GM23338 (cell line): ENCODE data around the gene PLET1. TPM values are rescaled to one million over a fixed set of nuclear protein-coding genes. Genes with fewer than 3 reads are reported as not detected.

Experiments
- ATAC-seq: fragments of 200-7000 bp; cut with Tn5 transposase; 3 replicates; pipeline ENCODE4 v1.9.1; 2020
- DNase-seq: peaks from one replicate; pipeline ENCODE4 v3.0.0-alpha.2; 2015; ENCODE audit warnings: low spot score
- H2AFZ ChIP-seq: fragments of 200-600 bp; sonication (generic); 2 replicates; pipeline ENCODE4 v1.8.0; 2016; ENCODE audit warnings: antibody characterized with exemption, mild to moderate bottlenecking, moderate library complexity
- H3F3A ChIP-seq: fragments of 200-600 bp; sonication (generic); replicated peaks from 2 replicates; pipeline ENCODE4 v1.8.0; 2017; ENCODE audit warnings: antibody characterized with exemption, mixed run types, low read depth
- H3K27ac ChIP-seq: fragments of 200-600 bp; sonication (generic); 2 replicates; pipeline ENCODE4 v1.6.1; 2016; ENCODE audit warnings: low read depth
- H3K27me3 ChIP-seq: fragments of 200-600 bp; sonication (generic); 2 replicates; pipeline ENCODE4 v1.8.0; 2016; ENCODE audit warnings: mild to moderate bottlenecking, mixed run types, moderate library complexity; ENCODE audit not compliant: insufficient read depth
- H3K36me3 ChIP-seq: fragments of 200-600 bp; sonication (generic); 2 replicates; pipeline ENCODE4 v1.8.0; 2016; ENCODE audit warnings: mild to moderate bottlenecking; ENCODE audit not compliant: insufficient read depth
- H3K4me1 ChIP-seq: fragments of 200-600 bp; sonication (generic); 2 replicates; pipeline ENCODE4 v1.8.0; 2016; ENCODE audit warnings: mild to moderate bottlenecking, moderate library complexity; ENCODE audit not compliant: insufficient read depth
- H3K4me2 ChIP-seq: fragments of 200-600 bp; sonication (generic); 2 replicates; pipeline ENCODE4 v1.7.1; 2017; ENCODE audit warnings: mixed run types
- H3K4me3 ChIP-seq: fragments of 200-600 bp; sonication (generic); 2 replicates; pipeline ENCODE4 v1.6.1; 2016; ENCODE audit warnings: mixed run types
- H3K79me2 ChIP-seq: fragments of 200-600 bp; sonication (generic); replicated peaks from 2 replicates; pipeline ENCODE4 v1.8.0; 2017; ENCODE audit warnings: mild to moderate bottlenecking; ENCODE audit not compliant: insufficient read depth
- H3K9me2 ChIP-seq: fragments of 200-600 bp; sonication (generic); 2 replicates; pipeline ENCODE4 v1.8.0; 2017; ENCODE audit not compliant: insufficient read depth
- H4K20me1 ChIP-seq: fragments of 200-600 bp; sonication (generic); replicated peaks from 2 replicates; pipeline ENCODE4 v1.8.0; 2017; ENCODE audit warnings: mild to moderate bottlenecking; ENCODE audit not compliant: insufficient read depth
- H3K27ac Mint-ChIP-seq: 2 replicates; pipeline ENCODE4 v1.8.0; 2020; ENCODE audit warnings: inconsistent platforms, mild to moderate bottlenecking, moderate library complexity, mixed read lengths
- H3K27me3 Mint-ChIP-seq: 3 replicates; pipeline ENCODE4 v1.8.0; 2022; ENCODE audit warnings: low read depth, mild to moderate bottlenecking, moderate library complexity, mixed read lengths, inconsistent platforms; ENCODE audit not compliant: insufficient read depth, poor library complexity
- H3K36me3 Mint-ChIP-seq: 3 replicates; pipeline ENCODE4 v1.8.0; 2021; ENCODE audit warnings: low read depth, mild to moderate bottlenecking, inconsistent platforms, moderate library complexity, mixed read lengths
- H3K4me1 Mint-ChIP-seq: 3 replicates; pipeline ENCODE4 v1.8.0; 2020; ENCODE audit warnings: mild to moderate bottlenecking, inconsistent platforms, mixed read lengths
- H3K4me3 Mint-ChIP-seq: 3 replicates; pipeline ENCODE4 v1.8.0; 2021; ENCODE audit warnings: moderate library complexity, mild to moderate bottlenecking, inconsistent platforms, mixed read lengths
- H3K9me3 Mint-ChIP-seq: 3 replicates; pipeline ENCODE4 v1.8.0; 2020; ENCODE audit warnings: moderate library complexity, mild to moderate bottlenecking, inconsistent platforms, mixed read lengths
- CREB1 ChIP-seq: fragments of 250-450 bp; sonication (Bioruptor Pico); IDR thresholded peaks from 2 replicates; pipeline ENCODE4 v1.5.0; 2020; ENCODE audit warnings: low read depth, mild to moderate bottlenecking, moderate library complexity
- EZH2phosphoT487 ChIP-seq: fragments of 200-600 bp; sonication (generic); IDR thresholded peaks from one replicate; pipeline ENCODE4 v1.8.1; 2018; ENCODE audit warnings: antibody characterized with exemption; ENCODE audit not compliant: unreplicated experiment
- JUNB ChIP-seq: IDR thresholded peaks from one replicate; pipeline ENCODE4 v1.6.1; 2016; ENCODE audit warnings: antibody characterized with exemption; ENCODE audit not compliant: unreplicated experiment
- NANOG ChIP-seq: IDR thresholded peaks from 2 replicates; pipeline ENCODE4 v1.6.1; 2016; ENCODE audit warnings: antibody characterized with exemption, borderline replicate concordance
- POLR2AphosphoS5 ChIP-seq: IDR thresholded peaks from 2 replicates; pipeline ENCODE4 v1.6.1; 2016; ENCODE audit warnings: antibody characterized with exemption, low read depth
- STAT1 ChIP-seq: IDR thresholded peaks from one replicate; pipeline ENCODE4 v1.6.1; 2016; ENCODE audit warnings: antibody characterized with exemption; ENCODE audit not compliant: unreplicated experiment
- ZNF331 ChIP-seq: fragments of 250-450 bp; sonication (Bioruptor Pico); IDR thresholded peaks from 2 replicates; pipeline ENCODE4 v1.5.0; 2020; ENCODE audit warnings: low read depth, mild to moderate bottlenecking, moderate library complexity
- polyA plus RNA-seq: library from polyadenylated mRNA; unstranded; fragments of >200 nt; fragmentation: Nextera tagmentation; extraction: Ambion mirVana; gene quantifications from 2 replicates; pipeline ENCODE4 v1.2.1, GENCODE V29; 2016
- total RNA-seq: library from RNA; depleted of rRNA; stranded (reverse); fragments of >200 nt; shearing (Covaris generic); gene quantifications from 2 replicates; pipeline ENCODE4 v1.2.3, GENCODE V29; 2014
- TF ChIP-seq, protein P1 (sequence below), 2 experiments: fragments of 200-600 bp in 1 of 2; sonication (generic) in 1 of 2; conservative IDR thresholded peaks; 2 replicates each; pipeline versions ENCODE4 v1.5.1 to v1.6.1; 2016 to 2017; ENCODE audit warnings: antibody characterized with exemption in 2 of 2, low read depth in 2 of 2, mild to moderate bottlenecking in 2 of 2, moderate library complexity in 1 of 2
- TF ChIP-seq, protein P2 (sequence below): IDR thresholded peaks from one replicate; pipeline ENCODE4 v1.6.1; 2018; ENCODE audit warnings: antibody characterized with exemption; ENCODE audit not compliant: unreplicated experiment
- TF ChIP-seq, protein P3 (sequence below): fragments of 250-450 bp; sonication (Bioruptor Pico); IDR thresholded peaks from 2 replicates; pipeline ENCODE4 v1.5.0; 2020; ENCODE audit warnings: mild to moderate bottlenecking, moderate library complexity

The PLET1 gene
- total and polyA plus RNA-seq, 2 experiments from 2014 or later = not detected

DNA sequence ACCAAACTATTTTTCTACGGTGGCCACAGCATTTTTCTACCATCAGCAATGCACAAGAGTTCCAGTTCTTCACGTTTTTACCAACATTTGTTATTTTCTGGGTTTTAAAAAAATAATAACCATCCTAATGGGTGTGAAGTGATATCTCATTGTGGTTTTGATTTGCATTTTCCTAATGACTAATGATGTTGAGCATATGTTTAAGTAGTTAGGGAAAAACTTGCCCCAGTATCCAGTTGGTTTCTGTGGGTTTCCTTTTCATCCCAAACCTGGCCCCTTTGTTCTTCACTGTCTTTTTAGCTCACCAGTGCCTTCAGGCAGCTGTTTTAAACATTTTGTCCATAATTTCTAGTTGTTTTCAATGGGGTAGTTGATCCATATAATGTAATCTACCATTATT, 49.1 kb downstream of the PLET1 start (continued):
- TF ChIP-seq, protein P1, sequence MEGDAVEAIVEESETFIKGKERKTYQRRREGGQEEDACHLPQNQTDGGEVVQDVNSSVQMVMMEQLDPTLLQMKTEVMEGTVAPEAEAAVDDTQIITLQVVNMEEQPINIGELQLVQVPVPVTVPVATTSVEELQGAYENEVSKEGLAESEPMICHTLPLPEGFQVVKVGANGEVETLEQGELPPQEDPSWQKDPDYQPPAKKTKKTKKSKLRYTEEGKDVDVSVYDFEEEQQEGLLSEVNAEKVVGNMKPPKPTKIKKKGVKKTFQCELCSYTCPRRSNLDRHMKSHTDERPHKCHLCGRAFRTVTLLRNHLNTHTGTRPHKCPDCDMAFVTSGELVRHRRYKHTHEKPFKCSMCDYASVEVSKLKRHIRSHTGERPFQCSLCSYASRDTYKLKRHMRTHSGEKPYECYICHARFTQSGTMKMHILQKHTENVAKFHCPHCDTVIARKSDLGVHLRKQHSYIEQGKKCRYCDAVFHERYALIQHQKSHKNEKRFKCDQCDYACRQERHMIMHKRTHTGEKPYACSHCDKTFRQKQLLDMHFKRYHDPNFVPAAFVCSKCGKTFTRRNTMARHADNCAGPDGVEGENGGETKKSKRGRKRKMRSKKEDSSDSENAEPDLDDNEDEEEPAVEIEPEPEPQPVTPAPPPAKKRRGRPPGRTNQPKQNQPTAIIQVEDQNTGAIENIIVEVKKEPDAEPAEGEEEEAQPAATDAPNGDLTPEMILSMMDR (conservative IDR thresholded peaks at IDR 0.05; ENCODE audit: low read depth in 2 of 2) = no peak
- TF ChIP-seq CREB1 (CRISPR knock-in tag) = no peak
- TF ChIP-seq POLR2AphosphoS5 = no peak
- TF ChIP-seq STAT1 = no peak
- no peak for TF ChIP-seq NANOG
- TF ChIP-seq ZNF331 (CRISPR knock-in tag) = no peak
- TF ChIP-seq EZH2phosphoT487 = no peak

DNA sequence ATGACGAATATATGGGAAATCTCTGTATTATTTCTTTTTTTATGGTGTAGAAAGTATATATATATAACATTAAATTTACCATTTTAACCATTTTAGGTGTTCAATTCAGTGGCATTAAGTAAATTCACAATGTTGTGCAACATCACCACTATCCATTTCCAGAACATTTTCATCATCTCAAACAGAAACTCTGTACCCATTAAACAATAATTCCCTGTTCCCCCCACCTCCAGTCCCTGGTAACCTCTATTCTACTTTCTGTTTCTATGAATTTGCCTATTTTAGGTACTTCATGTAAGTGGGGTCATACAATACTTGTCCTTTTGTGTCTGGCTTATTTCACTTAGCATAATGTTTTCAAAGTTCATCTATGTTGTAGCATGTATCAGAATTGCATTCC, 49.8 kb downstream of the PLET1 start:
- DNase-seq (no peak), ATAC-seq (no peak)
- TF ChIP-seq, protein P2, sequence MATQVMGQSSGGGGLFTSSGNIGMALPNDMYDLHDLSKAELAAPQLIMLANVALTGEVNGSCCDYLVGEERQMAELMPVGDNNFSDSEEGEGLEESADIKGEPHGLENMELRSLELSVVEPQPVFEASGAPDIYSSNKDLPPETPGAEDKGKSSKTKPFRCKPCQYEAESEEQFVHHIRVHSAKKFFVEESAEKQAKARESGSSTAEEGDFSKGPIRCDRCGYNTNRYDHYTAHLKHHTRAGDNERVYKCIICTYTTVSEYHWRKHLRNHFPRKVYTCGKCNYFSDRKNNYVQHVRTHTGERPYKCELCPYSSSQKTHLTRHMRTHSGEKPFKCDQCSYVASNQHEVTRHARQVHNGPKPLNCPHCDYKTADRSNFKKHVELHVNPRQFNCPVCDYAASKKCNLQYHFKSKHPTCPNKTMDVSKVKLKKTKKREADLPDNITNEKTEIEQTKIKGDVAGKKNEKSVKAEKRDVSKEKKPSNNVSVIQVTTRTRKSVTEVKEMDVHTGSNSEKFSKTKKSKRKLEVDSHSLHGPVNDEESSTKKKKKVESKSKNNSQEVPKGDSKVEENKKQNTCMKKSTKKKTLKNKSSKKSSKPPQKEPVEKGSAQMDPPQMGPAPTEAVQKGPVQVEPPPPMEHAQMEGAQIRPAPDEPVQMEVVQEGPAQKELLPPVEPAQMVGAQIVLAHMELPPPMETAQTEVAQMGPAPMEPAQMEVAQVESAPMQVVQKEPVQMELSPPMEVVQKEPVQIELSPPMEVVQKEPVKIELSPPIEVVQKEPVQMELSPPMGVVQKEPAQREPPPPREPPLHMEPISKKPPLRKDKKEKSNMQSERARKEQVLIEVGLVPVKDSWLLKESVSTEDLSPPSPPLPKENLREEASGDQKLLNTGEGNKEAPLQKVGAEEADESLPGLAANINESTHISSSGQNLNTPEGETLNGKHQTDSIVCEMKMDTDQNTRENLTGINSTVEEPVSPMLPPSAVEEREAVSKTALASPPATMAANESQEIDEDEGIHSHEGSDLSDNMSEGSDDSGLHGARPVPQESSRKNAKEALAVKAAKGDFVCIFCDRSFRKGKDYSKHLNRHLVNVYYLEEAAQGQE = no peak
- TF ChIP-seq POLR2AphosphoS5 = no peak
- no peak for TF ChIP-seq JUNB
- Histone ChIP-seq H2AFZ (no peak overlapping the region), H3K36me3 (no peaks in the 10 kb centered on the region), H3K4me2 (no peak overlapping the region), H4K20me1 (no peaks in the 10 kb centered on the region), H3K79me2 (no peaks in the 10 kb centered on the region), H3K4me1 (no peaks in the 10 kb centered on the region), H3K27ac (no peak overlapping the region), H3K4me3 (no peak overlapping the region), H3K27me3 (no peaks in the 10 kb centered on the region), H3F3A (no peaks in the 10 kb centered on the region), H3K9me2 (no peaks in the 10 kb centered on the region)
- Mint-ChIP-seq H3K9me3 (peaks cover 4% of the 10 kb centered on the region; the same call in 2 of the 3 replicates), H3K4me1 (no peaks in the 10 kb centered on the region), H3K4me3 (no peak overlapping the region), H3K36me3 (no peaks in the 10 kb centered on the region), H3K27me3 (no peaks in the 10 kb centered on the region), H3K27ac (no peak overlapping the region)

DNA sequence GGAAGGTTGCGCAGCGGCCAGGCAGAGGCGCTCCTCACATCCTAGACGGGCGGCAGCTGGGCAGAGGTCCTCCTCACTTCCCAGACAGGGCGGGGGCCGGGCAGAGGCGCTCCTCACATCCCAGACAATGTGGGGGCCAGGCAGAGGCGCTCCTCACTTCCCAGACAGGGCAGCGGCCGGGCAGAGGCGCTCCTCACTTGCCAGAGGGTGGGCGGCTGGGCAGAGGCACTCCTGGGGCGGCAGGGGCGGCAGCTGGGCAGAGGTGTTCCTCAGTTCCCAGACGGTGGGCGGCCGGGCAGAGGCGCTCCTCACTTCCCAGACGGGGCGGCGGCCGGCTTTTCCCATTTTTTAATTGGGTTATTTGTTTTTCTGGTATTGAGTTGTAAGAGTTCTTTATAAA, 54.6 kb downstream of the PLET1 start:
- H2AFZ ChIP-seq = no peak overlapping the region
- ATAC-seq (no peak), DNase-seq (no peak)
- H3K36me3 Mint-ChIP-seq = no peaks in the 10 kb centered on the region
- H3K27me3 Mint-ChIP-seq = peaks cover 2% of the 10 kb centered on the region
- H3K4me1 Mint-ChIP-seq = no peaks in the 10 kb centered on the region
- H3K4me3 ChIP-seq = no peak overlapping the region
- no peaks in the 10 kb centered on the region for H3K79me2 ChIP-seq
- H3K9me3 Mint-ChIP-seq = peaks cover 4% of the 10 kb centered on the region; the same call in 2 of the 3 replicates
- H3K9me2 ChIP-seq = no peaks in the 10 kb centered on the region
- no peaks in the 10 kb centered on the region for H3F3A ChIP-seq
- no peaks in the 10 kb centered on the region for H3K36me3 ChIP-seq
- no peak overlapping the region for H3K4me2 ChIP-seq
- H3K27me3 ChIP-seq = no peaks in the 10 kb centered on the region
- no peak overlapping the region for H3K4me3 Mint-ChIP-seq
- H3K4me1 ChIP-seq = no peaks in the 10 kb centered on the region
- no peaks in the 10 kb centered on the region for H4K20me1 ChIP-seq
- H3K27ac ChIP-seq = no peak overlapping the region
- no peak overlapping the region for H3K27ac Mint-ChIP-seq
- TF ChIP-seq ZNF331 (CRISPR knock-in tag) = no peak
- TF ChIP-seq, protein P3, sequence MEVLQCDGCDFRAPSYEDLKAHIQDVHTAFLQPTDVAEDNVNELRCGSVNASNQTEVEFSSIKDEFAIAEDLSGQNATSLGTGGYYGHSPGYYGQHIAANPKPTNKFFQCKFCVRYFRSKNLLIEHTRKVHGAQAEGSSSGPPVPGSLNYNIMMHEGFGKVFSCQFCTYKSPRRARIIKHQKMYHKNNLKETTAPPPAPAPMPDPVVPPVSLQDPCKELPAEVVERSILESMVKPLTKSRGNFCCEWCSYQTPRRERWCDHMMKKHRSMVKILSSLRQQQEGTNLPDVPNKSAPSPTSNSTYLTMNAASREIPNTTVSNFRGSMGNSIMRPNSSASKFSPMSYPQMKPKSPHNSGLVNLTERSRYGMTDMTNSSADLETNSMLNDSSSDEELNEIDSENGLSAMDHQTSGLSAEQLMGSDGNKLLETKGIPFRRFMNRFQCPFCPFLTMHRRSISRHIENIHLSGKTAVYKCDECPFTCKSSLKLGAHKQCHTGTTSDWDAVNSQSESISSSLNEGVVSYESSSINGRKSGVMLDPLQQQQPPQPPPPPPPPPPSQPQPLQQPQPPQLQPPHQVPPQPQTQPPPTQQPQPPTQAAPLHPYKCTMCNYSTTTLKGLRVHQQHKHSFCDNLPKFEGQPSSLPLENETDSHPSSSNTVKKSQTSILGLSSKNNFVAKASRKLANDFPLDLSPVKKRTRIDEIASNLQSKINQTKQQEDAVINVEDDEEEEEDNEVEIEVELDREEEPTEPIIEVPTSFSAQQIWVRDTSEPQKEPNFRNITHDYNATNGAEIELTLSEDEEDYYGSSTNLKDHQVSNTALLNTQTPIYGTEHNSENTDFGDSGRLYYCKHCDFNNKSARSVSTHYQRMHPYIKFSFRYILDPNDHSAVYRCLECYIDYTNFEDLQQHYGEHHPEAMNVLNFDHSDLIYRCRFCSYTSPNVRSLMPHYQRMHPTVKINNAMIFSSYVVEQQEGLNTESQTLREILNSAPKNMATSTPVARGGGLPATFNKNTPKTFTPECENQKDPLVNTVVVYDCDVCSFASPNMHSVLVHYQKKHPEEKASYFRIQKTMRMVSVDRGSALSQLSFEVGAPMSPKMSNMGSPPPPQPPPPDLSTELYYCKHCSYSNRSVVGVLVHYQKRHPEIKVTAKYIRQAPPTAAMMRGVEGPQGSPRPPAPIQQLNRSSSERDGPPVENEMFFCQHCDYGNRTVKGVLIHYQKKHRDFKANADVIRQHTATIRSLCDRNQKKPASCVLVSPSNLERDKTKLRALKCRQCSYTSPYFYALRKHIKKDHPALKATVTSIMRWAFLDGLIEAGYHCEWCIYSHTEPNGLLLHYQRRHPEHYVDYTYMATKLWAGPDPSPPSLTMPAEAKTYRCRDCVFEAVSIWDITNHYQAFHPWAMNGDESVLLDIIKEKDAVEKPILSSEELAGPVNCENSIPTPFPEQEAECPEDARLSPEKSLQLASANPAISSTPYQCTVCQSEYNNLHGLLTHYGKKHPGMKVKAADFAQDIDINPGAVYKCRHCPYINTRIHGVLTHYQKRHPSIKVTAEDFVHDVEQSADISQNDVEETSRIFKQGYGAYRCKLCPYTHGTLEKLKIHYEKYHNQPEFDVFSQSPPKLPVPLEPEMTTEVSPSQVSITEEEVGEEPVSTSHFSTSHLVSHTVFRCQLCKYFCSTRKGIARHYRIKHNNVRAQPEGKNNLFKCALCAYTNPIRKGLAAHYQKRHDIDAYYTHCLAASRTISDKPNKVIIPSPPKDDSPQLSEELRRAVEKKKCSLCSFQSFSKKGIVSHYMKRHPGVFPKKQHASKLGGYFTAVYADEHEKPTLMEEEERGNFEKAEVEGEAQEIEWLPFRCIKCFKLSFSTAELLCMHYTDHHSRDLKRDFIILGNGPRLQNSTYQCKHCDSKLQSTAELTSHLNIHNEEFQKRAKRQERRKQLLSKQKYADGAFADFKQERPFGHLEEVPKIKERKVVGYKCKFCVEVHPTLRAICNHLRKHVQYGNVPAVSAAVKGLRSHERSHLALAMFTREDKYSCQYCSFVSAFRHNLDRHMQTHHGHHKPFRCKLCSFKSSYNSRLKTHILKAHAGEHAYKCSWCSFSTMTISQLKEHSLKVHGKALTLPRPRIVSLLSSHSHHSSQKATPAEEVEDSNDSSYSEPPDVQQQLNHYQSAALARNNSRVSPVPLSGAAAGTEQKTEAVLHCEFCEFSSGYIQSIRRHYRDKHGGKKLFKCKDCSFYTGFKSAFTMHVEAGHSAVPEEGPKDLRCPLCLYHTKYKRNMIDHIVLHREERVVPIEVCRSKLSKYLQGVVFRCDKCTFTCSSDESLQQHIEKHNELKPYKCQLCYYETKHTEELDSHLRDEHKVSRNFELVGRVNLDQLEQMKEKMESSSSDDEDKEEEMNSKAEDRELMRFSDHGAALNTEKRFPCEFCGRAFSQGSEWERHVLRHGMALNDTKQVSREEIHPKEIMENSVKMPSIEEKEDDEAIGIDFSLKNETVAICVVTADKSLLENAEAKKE (CRISPR knock-in tag) = no peak
